ENCODE results near the gene ADAMTS4. TPM values are rescaled to one million over a fixed set of nuclear protein-coding genes. Genes with fewer than 3 reads are reported as not detected.

The ADAMTS4 gene
- total RNA-seq, 2 experiments from 2014 or later: 0.83 to 1.2 TPM

DNA sequence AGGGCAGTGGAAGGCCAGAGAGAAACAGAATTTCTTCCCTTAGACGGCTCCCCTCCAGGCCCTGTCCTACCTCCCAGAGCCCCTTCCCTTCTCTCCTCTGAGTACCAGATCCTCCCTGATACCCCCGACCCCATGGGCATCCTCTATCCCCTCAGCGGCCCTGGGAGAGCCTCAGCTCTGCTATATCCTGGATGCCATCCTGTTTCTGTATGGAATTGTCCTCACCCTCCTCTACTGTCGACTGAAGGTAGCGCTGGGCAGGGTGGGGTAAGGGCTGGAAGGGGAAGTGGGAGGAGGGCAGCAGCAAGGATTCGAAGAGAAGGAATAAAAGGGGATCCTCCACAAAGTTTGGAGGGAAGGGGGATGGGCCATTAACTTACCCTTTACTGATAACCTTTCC, 19.0 kb upstream of the ADAMTS4 start:
- Mint-ChIP-seq H3K36me3 (ENCODE audit: low read depth) (peaks cover 24% of the 10 kb centered on the region), H3K4me3 (no peak overlapping the region), H3K27ac (no peak overlapping the region), H3K9me3 (no peaks in the 10 kb centered on the region), H3K4me1 (peaks cover 43% of the 10 kb centered on the region), H3K27me3 (no peaks in the 10 kb centered on the region)
- DNase-seq: no peak
- ChIA-PET POLR2A (interaction anchor here (1.3 to 5.2 kb wide), 4 partner anchors 8 to 36 kb away, joined by 3 to 44 read pairs (median 12); partner anchors contain the start of genes NDUFS2 and TOMM40L), CTCF (interaction anchor here (0.6 to 3.5 kb wide), 4 partner anchors 8 to 165 kb away, joined by 3 to 30 read pairs (median 10); partner anchors contain the start of gene TOMM40L)

DNA sequence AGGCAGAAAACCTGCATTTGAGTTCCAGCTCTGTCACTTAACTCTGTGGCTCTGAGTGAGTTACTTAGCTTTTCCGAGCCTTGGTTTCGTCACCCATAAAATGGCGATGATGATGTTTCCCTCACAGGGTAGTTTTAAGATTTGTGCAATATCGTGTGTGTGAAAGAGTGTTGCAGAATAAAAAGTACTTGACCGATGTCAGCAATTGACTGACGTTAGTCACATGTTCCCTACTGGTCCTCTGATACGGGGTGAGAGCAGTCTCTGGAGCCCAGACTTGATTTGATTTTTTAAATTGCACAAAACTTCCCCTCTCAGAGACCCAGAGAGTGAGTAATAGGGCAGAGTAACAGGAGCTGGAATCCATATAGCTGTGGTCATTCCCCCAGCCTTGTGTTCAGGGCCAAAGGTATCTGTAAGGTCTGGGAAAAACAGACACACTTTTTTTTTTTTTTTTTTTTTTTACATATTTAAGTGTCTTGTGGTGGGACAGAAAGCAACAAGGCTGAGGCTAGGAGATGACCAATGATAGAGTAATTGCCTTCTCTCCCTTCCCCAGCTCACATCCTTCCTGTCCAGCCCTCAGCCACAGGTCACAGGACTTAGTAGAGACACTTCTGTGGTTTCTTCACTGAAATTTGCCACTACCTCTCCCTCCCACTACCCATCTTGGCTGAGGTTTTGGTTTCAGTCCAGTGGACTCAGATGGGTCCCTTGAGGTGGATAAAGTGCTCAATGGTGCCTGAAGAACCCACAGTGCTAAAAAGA, 18.3 kb upstream of the ADAMTS4 start:
- ChIA-PET CTCF (interaction anchor here (0.6 to 3.2 kb wide), 5 partner anchors 9 to 165 kb away, joined by 3 to 30 read pairs (median 4); partner anchors contain the start of gene TOMM40L), POLR2A (interaction anchor here (1.3 to 5.2 kb wide), 4 partner anchors 9 to 35 kb away, joined by 3 to 44 read pairs (median 12); partner anchors contain the start of genes NDUFS2 and TOMM40L)
- Mint-ChIP-seq H3K27me3 (no peaks in the 10 kb centered on the region), H3K4me3 (no peak overlapping the region), H3K36me3 (ENCODE audit: low read depth) (peaks cover 28% of the 10 kb centered on the region), H3K9me3 (no peaks in the 10 kb centered on the region), H3K4me1 (peaks cover 43% of the 10 kb centered on the region), H3K27ac (peak overlapping the region; percentile 7)
- no peak for DNase-seq

GRCh38 chr1:161215076-161215475, 16.2 kb upstream of the ADAMTS4 start, which contains the start of gene FCER1G:
Gene FCER1G, plus strand, starts transcription at chr1:161215295. Its CDS starts 27 bp downstream, at chr1:161215322.
- POLR2A ChIA-PET: interaction anchor here (3.1 to 5.2 kb wide), 2 partner anchors 9 to 13 kb away, joined by 11 to 44 read pairs; partner anchors contain the start of gene NDUFS2
- DNase-seq: no peak
- no peak within 1 kb of the TSS for H3K4me3 Mint-ChIP-seq
- peaks cover 39% of the 10 kb centered on the region for H3K4me1 Mint-ChIP-seq
- H3K27ac Mint-ChIP-seq: peak within 1 kb of the TSS; percentile 31
- CTCF ChIA-PET: interaction anchor here (3.2 kb wide), 1 partner anchor 11 kb away, joined by 30 read pairs; the partner anchor contains the start of gene TOMM40L
- peaks cover 45% of the 10 kb centered on the region for H3K36me3 Mint-ChIP-seq (ENCODE audit: low read depth)
- H3K9me3 Mint-ChIP-seq: no peaks in the 10 kb centered on the region
- no peaks in the 10 kb centered on the region for H3K27me3 Mint-ChIP-seq

- POLR2A ChIA-PET: interaction anchor here (3.9 kb wide), 1 partner anchor 12 kb away, joined by 26 read pairs; the partner anchor contains the start of gene NDUFS2
- Mint-ChIP-seq H3K4me1 (peaks cover 44% of the 10 kb centered on the region), H3K36me3 (ENCODE audit: low read depth) (peaks cover 52% of the 10 kb centered on the region)
Observed at GRCh38 chr1:161214369-161214768, 15.5 kb upstream of the ADAMTS4 start.

DNA sequence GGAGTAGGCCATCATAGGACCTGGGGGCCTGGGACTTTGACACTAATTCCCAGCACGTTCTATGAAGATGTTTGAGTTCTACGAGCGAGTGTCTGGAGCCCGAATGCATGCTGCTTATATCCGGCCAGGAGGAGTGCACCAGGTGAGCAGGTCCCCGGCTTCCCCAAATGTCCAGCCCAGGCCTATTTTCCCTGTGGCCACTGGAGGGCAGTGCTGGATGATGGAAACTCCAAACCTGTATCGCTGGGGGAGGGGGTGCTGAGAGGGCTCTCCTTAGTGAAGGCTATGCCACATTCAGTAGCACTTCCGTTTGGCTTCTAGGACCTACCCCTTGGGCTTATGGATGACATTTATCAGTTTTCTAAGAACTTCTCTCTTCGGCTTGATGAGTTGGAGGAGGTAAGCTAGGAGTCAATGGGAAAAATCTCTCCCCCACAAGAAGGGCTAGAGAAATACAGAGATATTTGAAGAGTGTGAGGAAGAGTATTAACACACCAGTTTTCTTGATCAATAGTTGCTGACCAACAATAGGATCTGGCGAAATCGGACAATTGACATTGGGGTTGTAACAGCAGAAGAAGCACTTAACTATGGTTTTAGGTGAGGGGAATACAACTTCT, 11.0 kb upstream of the ADAMTS4 start:
- ChIA-PET CTCF (interaction anchor here (0.6 to 6.8 kb wide), 9 partner anchors 10 to 172 kb away, joined by 3 to 60 read pairs (median 6); partner anchors contain the start of genes APOA2, PPOX and TOMM40L), POLR2A (interaction anchor here (1.2 to 2.8 kb wide), 4 partner anchors 13 to 28 kb away, joined by 5 to 8 read pairs (median 6); partner anchors contain the start of genes APOA2 and TOMM40L)
- peaks cover 78% of the 10 kb centered on the region for H3K36me3 Mint-ChIP-seq (ENCODE audit: low read depth)
- H3K9me3 Mint-ChIP-seq: no peaks in the 10 kb centered on the region
- H3K27ac Mint-ChIP-seq: peak overlapping the region; percentile 41
- no peak overlapping the region for H3K4me3 Mint-ChIP-seq
- H3K27me3 Mint-ChIP-seq: no peaks in the 10 kb centered on the region
- peak; percentile 75 for DNase-seq
- H3K4me1 Mint-ChIP-seq: peaks cover 39% of the 10 kb centered on the region

More at GRCh38 chr1:161214369-161214768, 15.5 kb upstream of the ADAMTS4 start:
- no peak overlapping the region for H3K4me3 Mint-ChIP-seq
- no peak overlapping the region for H3K27ac Mint-ChIP-seq
- no peaks in the 10 kb centered on the region for H3K9me3 Mint-ChIP-seq
- no peaks in the 10 kb centered on the region for H3K27me3 Mint-ChIP-seq
- DNase-seq: no peak
- CTCF ChIA-PET: no interaction called here

DNA sequence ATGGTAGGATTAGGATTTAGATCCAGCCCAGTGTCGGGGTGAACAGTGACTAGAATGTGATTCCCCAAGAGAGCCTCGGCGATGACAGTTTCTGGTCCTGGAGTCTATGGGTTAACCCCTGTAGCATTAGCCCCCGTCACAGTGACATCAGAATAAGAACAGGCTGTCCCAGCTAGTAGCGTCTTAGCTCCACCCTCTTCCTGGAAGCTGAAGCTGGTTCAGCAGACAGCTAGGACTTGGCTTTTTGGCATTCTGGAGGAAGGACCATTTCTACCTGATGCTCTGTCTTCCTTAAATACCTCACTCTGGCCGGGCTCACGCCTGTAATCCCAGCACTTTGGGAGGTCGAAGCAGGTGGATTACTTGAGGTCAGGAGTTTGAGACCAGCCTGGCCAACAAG, 8.3 kb upstream of the ADAMTS4 start:
- no peak for DNase-seq
- peaks cover 53% of the 10 kb centered on the region for H3K4me1 Mint-ChIP-seq
- H3K36me3 Mint-ChIP-seq (ENCODE audit: low read depth): peaks cover 77% of the 10 kb centered on the region
- no peak overlapping the region for H3K4me3 Mint-ChIP-seq
- ChIA-PET POLR2A (interaction anchor here (2.7 kb wide), 1 partner anchor 9 kb away, joined by 11 read pairs; the partner anchor contains the start of gene FCER1G), CTCF (interaction anchor here (0.8 to 6.8 kb wide), 6 partner anchors 10 to 175 kb away, joined by 3 to 60 read pairs (median 4); partner anchors contain the start of genes PPOX and TOMM40L)
- no peaks in the 10 kb centered on the region for H3K27me3 Mint-ChIP-seq
- H3K9me3 Mint-ChIP-seq: no peaks in the 10 kb centered on the region
- no peak overlapping the region for H3K27ac Mint-ChIP-seq

DNA sequence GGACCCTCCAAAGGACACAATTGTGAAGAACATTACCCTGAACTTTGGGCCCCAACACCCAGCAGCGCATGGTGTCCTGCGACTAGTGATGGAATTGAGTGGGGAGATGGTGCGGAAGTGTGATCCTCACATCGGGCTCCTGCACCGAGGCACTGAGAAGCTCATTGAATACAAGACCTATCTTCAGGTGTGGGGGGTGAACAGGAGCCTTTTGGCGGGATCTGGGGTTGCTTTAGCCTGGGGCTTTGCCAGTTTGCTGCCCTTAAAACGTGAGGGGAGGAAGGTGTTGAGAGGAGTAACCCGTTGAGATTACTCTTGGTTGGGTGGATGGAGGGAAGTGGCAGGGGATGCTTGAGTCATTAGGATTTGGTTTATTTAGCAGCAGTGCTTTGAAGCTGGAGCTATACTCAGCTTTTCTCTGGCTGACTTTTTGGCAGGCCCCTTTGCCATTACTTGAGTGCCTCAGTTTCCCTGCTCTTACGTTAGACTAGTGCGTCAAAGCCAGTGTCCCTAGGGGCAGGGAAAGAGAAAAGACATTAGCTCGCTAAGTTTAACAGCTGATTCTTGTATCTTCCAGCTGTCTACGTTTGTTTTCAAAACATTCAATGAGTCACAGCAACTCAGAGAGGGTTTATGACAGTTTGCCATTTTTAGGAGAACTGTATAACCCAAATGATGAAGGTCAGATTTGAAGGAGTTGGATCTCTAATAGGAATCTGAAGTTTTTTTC, 7.7 kb upstream of the ADAMTS4 start:
- Mint-ChIP-seq H3K9me3 (no peaks in the 10 kb centered on the region), H3K27ac (peak overlapping the region; percentile 4), H3K4me3 (no peak overlapping the region), H3K27me3 (no peaks in the 10 kb centered on the region), H3K36me3 (ENCODE audit: low read depth) (peaks cover 72% of the 10 kb centered on the region), H3K4me1 (peaks cover 59% of the 10 kb centered on the region)
- DNase-seq: no peak
- POLR2A ChIA-PET: interaction anchor here (0.9 to 2.7 kb wide), 4 partner anchors 10 to 100 kb away, joined by 3 to 11 read pairs (median 6); partner anchors contain the start of genes FCER1G and TOMM40L
- CTCF ChIA-PET: interaction anchor here (0.8 to 5.5 kb wide), 9 partner anchors 10 to 176 kb away, joined by 3 to 101 read pairs (median 4); partner anchors contain the start of genes APOA2, PPOX and TOMM40L

- no peaks in the 10 kb centered on the region for H3K9me3 Mint-ChIP-seq
- H3K4me1 Mint-ChIP-seq: peaks cover 81% of the 10 kb centered on the region
- ChIA-PET CTCF (interaction anchor here (0.6 to 5.5 kb wide), 18 partner anchors 9 to 238 kb away, joined by 3 to 101 read pairs (median 5); partner anchors contain the start of genes APOA2, DEDD, F11R and PPOX), POLR2A (interaction anchor here (0.6 to 5.8 kb wide), 33 partner anchors 9 to 198 kb away, joined by 3 to 91 read pairs (median 7); partner anchors contain the start of genes APOA2, ARHGAP30, B4GALT3 and NIT1)
- peak within 1 kb of the TSS; percentile 92 for H3K4me3 Mint-ChIP-seq
- peak within 1 kb of the TSS; percentile 96 for H3K27ac Mint-ChIP-seq
- H3K36me3 Mint-ChIP-seq (ENCODE audit: low read depth): peaks cover 43% of the 10 kb centered on the region
- H3K27me3 Mint-ChIP-seq: no peaks in the 10 kb centered on the region
- DNase-seq: peak; percentile 97
Observed at GRCh38 chr1:161201836-161202712, 3.2 kb upstream of the ADAMTS4 start, which contains the start of gene NDUFS2. Gene NDUFS2, plus strand, starts transcription at chr1:161202367. Its CDS starts 19 bp downstream, at chr1:161202386.

DNA sequence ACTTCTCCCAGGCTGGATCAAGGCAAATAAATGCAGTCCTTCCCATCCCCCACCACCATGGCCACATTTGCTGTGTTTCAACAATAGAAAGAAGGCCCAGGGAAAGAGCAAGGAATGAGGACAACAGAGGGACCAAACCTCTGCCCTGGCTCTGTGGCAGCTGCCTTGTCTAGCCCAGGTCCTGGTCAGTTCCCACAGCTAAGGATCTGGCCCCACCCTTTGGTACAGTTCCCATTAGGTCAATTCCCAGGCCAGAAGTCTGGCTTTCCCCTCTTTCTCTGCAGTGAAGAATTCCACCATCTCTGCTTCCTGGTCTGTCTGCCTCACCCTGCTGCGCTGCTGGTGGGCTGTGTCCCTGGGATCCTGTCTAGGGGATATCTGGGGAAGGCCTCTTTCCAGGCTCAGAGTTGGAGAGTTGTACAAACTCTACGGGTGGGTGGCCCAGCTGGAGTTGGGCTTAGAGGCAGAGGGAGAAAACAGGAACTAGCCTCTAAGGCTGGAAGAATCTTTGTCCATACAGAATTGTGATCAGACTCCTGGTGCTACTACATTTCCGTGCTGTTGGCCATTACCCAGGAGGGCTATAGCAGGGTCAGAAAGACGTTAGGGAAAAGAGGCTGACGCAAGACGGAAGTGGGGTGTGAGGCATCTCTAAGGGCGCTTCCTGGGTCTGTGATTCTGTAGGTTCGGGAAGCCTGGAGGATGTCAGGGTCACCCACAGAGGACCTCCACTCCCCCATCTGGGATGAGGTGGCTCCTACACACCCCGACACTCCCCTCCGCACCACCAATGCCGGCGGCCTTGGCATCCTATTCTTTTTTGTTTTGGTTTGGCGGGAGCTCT, 2.4 kb upstream of the ADAMTS4 start:
- peaks cover 35% of the 10 kb centered on the region for H3K36me3 Mint-ChIP-seq (ENCODE audit: low read depth)
- no peaks in the 10 kb centered on the region for H3K9me3 Mint-ChIP-seq
- peaks cover 80% of the 10 kb centered on the region for H3K4me1 Mint-ChIP-seq
- no peaks in the 10 kb centered on the region for H3K27me3 Mint-ChIP-seq
- H3K27ac Mint-ChIP-seq: peak overlapping the region; percentile 96
- ChIA-PET CTCF (interaction anchor here (0.6 to 5.5 kb wide), 11 partner anchors 9 to 181 kb away, joined by 3 to 101 read pairs (median 8); partner anchors contain the start of genes APOA2, F11R, SDHC and TOMM40L), POLR2A (interaction anchor here (0.6 to 5.8 kb wide), 27 partner anchors 9 to 189 kb away, joined by 3 to 91 read pairs (median 10); partner anchors contain the start of genes APOA2, ARHGAP30, B4GALT3 and NIT1)
- no peak for DNase-seq
- peak overlapping the region; percentile 92 for H3K4me3 Mint-ChIP-seq

DNA sequence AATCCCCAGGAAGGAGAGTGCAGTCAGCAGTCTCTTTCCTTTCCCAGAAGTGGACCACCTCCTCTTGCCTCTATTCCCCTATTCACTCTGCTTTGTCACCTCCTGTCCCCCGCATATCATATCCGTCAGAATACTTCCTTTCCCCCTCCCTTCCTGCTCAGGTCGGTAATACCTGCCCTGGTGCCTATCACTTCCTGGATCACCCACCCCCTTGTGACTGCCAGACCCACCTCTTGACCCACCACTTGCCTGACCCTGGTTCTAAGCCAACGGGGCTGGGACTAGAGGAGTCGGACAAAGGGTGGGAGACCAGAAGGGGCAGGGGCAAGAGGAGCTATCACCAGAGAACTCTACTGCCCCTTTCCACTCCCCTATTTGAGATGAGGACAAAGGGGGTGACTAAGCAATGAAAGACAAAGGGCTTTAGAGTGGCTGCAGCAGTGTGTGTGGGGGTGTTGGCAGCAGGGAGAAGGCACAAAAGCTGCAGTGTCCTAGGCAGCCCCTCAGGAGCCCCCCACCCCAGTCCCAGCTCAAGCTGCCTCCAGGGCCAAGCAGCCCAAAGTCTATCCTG, 1.7 kb upstream of the ADAMTS4 start:
- Mint-ChIP-seq H3K27me3 (no peaks in the 10 kb centered on the region), H3K4me3 (no peak overlapping the region), H3K27ac (peak overlapping the region; percentile 96), H3K4me1 (peaks cover 79% of the 10 kb centered on the region), H3K36me3 (ENCODE audit: low read depth) (peaks cover 29% of the 10 kb centered on the region), H3K9me3 (no peaks in the 10 kb centered on the region)
- no peak for DNase-seq
- POLR2A ChIA-PET: interaction anchor here (0.5 to 5.8 kb wide), 9 partner anchors 8 to 132 kb away, joined by 3 to 91 read pairs (median 31); partner anchors contain the start of genes ARHGAP30, B4GALT3, NIT1 and PFDN2
- CTCF ChIA-PET: interaction anchor here (4.1 to 4.5 kb wide), 2 partner anchors 8 to 19 kb away, joined by 24 to 49 read pairs; no protein-coding TSS in a partner anchor

All from activated CD4-positive, alpha-beta memory T cell treated with anti-CD3 and anti-CD28 coated beads, Interleukin-2, amount 10 ng/mL, durations not matched to agents 7 days and 5 days (primary cell).